GM18498 (cell line): ENCODE data around the gene SEPTIN1.

Source experiments
- ATAC-seq: cut with Tn5 transposase; IDR thresholded peaks from one replicate; pipeline ENCODE4 v1.9.1; 2021; ENCODE audit warnings: mild to moderate bottlenecking, moderate library complexity; ENCODE audit not compliant: unreplicated experiment

The SEPTIN1 gene

GRCh38 chr16:30377050-30377811 lies 5.1 kb downstream of the SEPTIN1 start:
- ATAC-seq, result no peak

DNA sequence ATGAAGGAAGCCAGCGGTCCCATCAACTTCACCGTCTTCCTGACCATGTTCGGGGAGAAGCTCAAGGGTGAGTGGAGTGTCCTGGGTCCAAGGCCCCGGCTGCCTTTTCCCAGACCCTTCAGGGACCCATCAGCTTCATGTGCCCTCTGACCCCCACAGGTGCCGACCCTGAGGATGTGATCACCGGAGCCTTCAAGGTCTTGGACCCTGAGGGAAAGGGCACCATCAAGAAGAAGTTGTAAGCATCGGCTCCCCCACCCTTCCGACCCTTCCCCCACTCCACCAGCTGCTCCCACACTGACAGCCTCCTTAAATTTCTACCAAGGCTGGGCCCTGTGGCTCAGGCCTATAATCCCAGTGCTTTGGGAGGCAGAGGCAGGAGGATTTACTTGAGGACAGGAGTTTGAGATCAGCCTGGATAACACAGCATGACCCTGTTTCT lies 5.9 kb downstream of the SEPTIN1 start:
- no peak for ATAC-seq

DNA sequence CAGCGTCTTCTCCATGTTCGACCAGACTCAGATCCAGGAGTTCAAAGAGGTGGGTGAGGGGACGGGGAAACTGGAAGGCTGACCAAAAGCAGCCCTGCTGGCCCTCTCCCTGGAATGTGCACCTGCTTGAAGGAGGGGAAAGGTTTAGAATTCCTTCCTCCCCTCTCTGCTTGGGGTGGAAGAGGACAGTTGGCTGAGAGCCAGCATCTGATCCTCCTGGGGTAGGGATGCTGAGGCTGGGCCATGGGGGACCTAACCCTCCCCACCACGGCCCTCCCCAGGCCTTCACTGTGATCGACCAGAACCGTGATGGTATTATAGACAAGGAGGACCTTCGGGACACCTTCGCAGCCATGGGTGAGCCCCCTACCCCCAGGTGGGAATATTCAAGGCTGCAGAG lies 6.5 kb downstream of the SEPTIN1 start:
- no peak for ATAC-seq

DNA sequence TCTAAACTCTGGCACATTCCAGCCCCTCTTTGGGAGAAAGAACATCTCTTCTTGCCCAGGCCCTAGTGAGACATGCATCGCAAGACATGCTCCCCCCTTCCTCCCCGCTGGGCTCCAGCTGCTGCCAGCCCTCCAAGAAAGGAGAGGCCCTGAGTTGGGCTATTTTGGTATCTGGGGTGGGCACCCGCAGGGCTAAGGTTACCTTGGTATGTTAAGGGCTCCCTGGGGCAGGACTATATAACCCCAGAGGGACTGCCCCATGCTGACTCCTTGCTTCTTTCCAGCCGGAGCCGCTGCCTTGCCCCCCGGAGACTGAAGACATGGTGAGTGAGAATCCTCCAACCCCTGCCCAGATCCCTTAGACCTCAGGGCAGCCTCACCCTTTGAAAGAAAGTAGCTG lies 7.8 kb downstream of the SEPTIN1 start, which contains the start of gene MYL11:
TSS of gene MYL11 (plus strand) at position 265 of the 400 bp plus-strand sequence. CDS start at position 321, 56 bp downstream.
- ATAC-seq, result no peak

DNA sequence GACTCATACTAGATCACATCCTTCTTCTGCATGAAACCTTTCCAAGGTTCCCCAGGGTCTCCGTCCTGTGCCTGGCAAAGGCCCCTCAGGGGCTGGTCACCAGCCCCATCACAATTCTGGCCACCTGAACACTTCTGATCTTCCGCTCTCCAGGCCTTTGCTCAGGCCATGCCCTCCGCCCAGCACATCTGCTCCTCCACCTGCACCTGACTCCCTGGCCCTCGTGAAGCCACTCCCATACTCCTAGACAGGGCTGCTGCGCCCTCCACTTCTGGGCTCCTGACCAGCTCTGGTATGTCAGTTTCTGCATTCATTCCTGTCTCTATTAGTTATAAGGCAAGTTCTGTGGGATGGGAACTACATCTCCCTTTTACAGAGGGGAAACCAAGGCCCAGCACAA lies 9.6 kb downstream of the SEPTIN1 start:
- no peak for ATAC-seq

- ATAC-seq, result no peak
Measured at GRCh38 chr16:30372038-30372712, 10.2 kb downstream of the SEPTIN1 start.

GRCh38 chr16:30371248-30371816 lies 11.0 kb downstream of the SEPTIN1 start:
- ATAC-seq, result no peak

GRCh38 chr16:30370456-30371247 lies 11.7 kb downstream of the SEPTIN1 start, which contains the start of gene TBC1D10B:
Gene TBC1D10B (minus strand): TSS chr16:30370494. CDS start chr16:30370183, 311 bp downstream.
- peak; percentile 79 for ATAC-seq

- peak; percentile 18 for ATAC-seq
Measured at GRCh38 chr16:30369938-30370455, 12.4 kb downstream of the SEPTIN1 start.

DNA sequence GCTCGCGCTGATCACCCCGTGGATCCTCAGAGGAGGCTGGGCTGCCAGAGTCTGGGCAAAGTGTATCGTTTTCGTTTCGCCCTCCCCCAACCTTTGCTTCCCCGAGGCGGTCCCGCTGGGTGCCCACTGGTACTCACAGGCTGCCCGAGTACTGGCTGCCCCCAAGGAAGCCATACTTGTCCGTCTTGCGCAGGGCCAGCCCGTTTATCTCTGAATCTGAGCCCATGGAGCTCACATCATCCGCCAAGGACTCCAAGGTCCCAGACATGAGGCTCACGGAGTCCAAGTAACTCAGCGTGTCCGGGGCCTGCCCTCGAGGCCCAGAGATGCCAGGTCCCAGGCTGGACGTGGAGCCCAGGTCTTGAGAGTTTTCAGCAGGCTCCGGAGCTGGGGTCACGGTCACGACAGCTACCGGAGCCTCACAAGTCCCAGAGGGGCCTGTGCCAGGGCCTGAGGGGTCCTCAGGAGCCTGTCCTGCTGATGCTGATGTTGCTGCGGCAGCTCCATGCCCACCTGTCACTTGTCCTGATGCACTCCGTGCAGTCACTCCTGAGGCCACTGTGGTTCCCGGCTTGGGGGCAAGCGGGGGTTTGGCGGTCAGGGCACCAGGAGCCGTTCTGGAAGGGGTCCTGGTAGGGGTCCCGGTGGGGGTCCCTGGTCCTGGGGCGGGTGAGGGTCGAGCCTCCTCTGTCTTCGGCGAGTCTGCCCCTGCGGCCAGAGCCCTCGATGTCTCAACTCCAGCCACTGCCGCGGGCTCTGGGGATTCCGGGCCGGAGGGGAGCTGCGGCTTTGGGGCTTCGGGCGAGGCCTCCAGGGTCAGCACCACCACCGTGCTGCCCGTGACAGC lies 13.0 kb downstream of the SEPTIN1 start:
- ATAC-seq, result no peak

GRCh38 chr16:30368792-30369090 lies 13.6 kb downstream of the SEPTIN1 start:
- no peak for ATAC-seq

- no peak for ATAC-seq
Measured at GRCh38 chr16:30368122-30368791, 14.1 kb downstream of the SEPTIN1 start.

DNA sequence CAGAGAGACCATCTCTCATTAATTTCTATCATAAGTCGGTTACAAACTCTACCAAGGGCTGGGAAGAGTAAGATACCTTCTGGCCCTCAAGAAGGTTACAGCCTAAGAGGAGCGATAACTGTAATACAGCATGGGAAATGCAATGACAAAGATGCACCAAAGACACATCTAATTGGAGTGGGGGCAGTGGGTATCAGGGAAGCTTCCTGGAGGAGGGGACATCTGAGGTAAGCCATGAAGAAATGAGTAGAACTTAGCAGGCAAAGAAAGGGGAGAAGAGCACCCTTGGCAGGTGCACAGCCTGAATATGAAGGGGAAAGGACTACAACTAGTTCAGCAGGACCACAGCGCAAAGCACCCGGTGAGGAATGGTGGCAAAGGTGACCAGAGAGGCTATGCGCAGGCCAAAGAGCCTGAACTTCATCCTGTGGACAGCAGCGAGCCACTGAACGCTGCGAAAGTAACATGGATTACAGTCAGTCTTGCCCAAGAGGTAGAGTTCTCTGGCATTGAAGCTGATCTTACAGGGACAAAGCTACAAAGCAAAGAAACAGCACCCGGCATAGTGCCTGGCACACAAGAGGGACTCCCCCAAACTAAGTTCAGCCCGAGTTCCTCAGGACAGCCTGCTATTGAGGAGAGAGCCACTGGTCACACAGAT lies 14.9 kb downstream of the SEPTIN1 start:
- ATAC-seq, result no peak

- ATAC-seq, result no peak
Measured at GRCh38 chr16:30366511-30366910, 15.8 kb downstream of the SEPTIN1 start.

GRCh38 chr16:30365200-30365599 lies 17.2 kb downstream of the SEPTIN1 start:
- no peak for ATAC-seq

GRCh38 chr16:30361180-30361579 lies 21.2 kb downstream of the SEPTIN1 start:
- no peak for ATAC-seq

DNA sequence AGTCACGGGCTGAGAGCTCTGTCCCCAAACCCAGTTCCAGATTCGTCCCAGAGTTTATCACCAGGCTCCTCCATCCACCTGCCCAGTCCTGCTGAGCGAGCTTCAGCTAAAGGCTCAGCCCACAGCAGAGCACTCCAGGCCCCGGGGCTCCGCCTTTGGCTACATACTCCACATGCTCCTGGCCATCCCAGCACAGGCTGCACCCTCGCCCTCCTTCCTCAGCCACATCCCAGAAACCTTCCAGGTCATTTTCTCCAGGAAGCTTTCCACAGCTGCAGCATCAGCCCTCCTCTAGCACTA lies 22.5 kb downstream of the SEPTIN1 start:
- no peak for ATAC-seq

DNA sequence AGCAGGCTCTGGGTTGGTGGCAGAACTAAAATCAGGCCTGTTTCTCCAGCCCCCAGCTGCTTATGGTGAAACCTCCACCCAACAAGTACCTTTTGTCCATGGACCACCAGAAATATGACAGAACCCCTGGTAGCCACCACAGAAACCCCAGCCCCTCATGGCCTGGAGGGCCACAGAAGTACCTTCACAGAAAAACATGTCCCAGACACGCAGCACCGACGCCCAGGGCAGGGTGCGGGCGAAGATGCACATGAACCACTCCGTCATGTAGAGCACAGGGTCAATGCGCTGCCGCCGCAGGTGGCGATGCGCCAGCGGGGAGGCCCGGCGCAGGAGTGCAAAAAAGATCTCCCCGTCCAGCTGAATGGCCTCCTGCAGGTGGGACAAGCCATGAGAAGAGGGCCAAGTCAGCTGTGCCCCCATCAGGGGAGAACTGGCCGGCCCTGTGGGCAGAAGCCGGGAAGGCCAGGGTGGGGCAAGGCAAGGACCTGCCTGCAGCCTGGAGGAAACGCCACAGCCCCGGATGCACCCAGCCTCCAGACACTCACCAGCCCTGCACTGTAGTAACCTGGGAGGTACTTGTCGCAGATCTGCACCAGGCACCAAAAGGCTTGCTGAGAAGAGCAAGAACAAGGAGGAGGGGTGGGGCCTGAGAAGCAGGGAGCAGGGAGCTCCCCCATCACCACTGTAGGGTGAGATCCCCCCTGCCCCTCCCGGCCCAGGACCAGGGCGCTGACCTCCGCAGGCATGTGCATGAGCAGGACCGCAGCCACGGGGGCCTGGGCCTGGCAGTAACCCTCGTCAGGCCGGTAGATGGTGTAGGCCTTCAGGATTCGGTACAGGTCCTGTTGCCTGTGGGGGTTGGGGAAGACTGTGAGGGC lies 23.1 kb downstream of the SEPTIN1 start:
- ATAC-seq, result no peak
